Mononuclear cell (primary cell): ENCODE results near the gene TNK1. TPM values are rescaled to one million over a fixed set of nuclear protein-coding genes. Genes with fewer than 3 reads are reported as not detected.

Source experiments
- H3K27me3 ChIP-seq: 2 replicates; pipeline ENCODE4 v1.6.0; 2011; ENCODE audit warnings: low read length, control low read depth; ENCODE audit not compliant: insufficient read depth
- H3K4me1 ChIP-seq: 2 replicates; pipeline ENCODE4 v1.5.1; 2011; ENCODE audit warnings: mild to moderate bottlenecking, low read length, control low read depth; ENCODE audit not compliant: insufficient read depth
- H3K4me3 ChIP-seq: 2 replicates; pipeline ENCODE4 v1.5.1; 2011; ENCODE audit warnings: mild to moderate bottlenecking, low read length, moderate library complexity
- H3K9me3 ChIP-seq: 2 replicates; pipeline ENCODE4 v1.5.1; 2011; ENCODE audit warnings: low read depth, mild to moderate bottlenecking, control low read depth, low read length
- total RNA-seq: library from RNA; depleted of rRNA; stranded (reverse); fragments of >200 nt; gene quantifications from one replicate; pipeline ENCODE4 v1.2.3, GENCODE V29; 2012

The TNK1 gene
- total RNA-seq, 1 donor: 5.5 TPM

DNA sequence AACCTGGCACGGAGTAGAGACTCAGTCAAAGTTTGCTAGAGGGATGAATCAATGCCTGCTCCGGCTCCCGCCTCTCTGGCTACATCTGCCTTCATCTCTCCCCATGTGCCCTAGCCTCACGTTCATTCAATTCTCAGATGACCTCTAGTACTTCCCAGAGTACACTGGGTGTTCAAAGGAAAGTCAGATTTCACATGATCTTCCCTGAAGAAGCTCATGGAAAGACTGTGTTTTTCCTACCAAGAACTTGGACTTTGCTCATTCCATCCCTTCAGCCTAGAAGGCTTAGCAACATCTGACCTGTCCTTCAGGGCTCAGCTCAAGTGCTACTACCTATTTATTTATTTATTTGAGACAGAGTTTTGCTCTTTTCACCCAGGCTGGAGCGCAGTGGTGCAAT is 11.1 kb upstream of the TNK1 start:
- no peaks in the 10 kb centered on the region for H3K27me3 ChIP-seq
- no peaks in the 10 kb centered on the region for H3K9me3 ChIP-seq
- H3K4me1 ChIP-seq: no peaks in the 10 kb centered on the region
- H3K4me3 ChIP-seq: no peak overlapping the region

DNA sequence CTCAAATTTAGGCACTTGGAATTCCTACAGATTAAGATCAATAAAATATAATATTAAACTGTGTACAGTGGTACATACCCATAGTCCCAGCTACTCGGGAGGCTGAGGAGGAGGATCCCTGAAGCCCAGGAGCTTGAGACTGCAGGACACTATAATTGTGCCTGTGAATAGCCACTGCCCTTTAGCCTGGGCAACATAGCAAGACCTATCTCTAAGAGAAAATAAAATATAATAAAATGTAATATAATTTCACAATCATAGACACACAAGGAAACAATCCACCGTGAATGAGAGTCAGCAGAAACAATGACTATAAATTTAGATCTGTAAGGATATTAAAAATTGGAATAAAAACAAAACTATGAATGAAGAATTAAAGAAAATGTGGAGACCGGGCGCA is 10.0 kb upstream of the TNK1 start:
- Histone ChIP-seq H3K4me3 (no peak overlapping the region), H3K9me3 (no peaks in the 10 kb centered on the region), H3K4me1 (no peaks in the 10 kb centered on the region), H3K27me3 (no peaks in the 10 kb centered on the region)

DNA sequence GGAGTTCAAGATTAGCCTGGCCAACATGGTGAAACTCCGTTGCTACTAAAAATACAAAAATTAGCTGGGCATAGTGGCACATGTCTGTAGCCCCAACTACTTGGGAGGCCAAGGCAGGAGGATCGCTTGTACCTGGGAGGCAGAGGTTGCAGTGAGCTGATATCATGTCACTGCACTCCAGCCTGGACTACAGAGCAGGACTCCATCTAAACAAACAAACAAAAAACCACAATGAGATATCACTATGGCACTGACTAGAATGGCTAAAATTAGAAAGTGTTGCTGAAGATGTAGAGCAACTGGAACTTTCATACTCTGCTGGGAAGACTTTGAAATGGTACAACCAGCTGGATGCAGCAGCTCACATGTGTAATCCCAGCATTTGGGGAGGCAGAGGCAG is 6.5 kb upstream of the TNK1 start:
- H3K27me3 ChIP-seq: peaks cover 4% of the 10 kb centered on the region
- no peaks in the 10 kb centered on the region for H3K9me3 ChIP-seq
- H3K4me1 ChIP-seq: no peaks in the 10 kb centered on the region
- H3K4me3 ChIP-seq: no peak overlapping the region

DNA sequence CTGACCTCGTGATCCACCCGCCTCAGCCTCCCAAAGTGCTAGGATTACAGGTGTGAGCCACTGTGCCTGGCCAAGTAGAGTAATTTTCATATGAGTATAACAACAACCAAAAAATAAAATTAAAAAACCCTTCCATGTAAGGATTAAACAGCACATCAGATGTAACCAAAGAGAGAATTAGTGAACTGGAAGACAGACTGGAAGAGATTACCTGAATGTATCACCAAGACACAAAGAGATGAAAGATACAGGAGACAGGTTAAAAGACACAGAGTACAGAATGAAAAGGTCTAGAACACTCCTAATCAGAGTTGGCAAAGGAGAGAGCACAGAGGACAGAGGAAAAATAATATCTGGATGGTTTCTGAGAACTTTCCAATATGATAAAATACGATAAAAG is 1.8 kb upstream of the TNK1 start:
- peaks cover 8% of the 10 kb centered on the region for H3K4me1 ChIP-seq
- peaks cover 38% of the 10 kb centered on the region for H3K27me3 ChIP-seq
- H3K9me3 ChIP-seq: no peaks in the 10 kb centered on the region
- H3K4me3 ChIP-seq: no peak overlapping the region

DNA sequence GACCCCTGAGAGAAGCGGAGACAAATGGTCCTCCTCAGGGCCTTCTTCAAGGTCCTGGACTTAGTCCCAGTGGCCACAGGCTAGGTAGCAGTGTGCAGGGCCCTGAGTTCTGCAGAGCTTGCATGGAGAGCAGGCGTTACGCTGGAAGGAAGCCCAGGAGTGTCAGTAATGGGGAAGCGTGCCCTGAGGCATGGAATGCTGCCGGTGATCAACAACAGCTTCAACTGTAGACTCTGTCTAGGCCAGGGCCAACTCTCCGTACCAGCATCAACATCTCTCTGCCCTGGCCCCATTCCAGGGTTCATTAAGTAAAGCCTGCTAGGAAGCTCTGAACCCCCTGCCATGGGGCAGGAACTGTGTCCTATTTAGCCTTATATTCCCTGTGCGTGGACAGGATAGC is 568 bp upstream of the TNK1 start:
- Histone ChIP-seq H3K4me1 (peaks cover 15% of the 10 kb centered on the region), H3K27me3 (peaks cover 38% of the 10 kb centered on the region), H3K4me3 (no peak overlapping the region), H3K9me3 (no peaks in the 10 kb centered on the region)

DNA sequence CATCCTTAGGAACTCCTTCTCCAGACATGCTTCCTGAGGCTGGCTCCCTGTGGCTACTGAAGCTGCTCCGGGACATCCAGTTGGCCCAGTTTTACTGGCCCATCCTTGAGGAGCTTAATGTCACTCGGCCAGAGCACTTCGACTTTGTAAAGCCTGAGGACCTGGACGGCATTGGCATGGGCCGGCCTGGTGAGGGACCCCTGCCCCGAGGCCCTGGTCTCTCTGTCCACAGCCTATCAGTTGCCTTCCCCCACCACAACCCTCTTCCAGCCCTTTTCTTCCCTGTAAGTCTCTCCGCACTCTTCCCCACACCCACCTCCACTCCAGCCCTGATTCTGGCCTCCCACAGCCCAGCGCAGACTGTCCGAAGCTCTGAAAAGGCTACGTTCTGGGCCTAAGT is 2.0 kb downstream of the TNK1 start:
- peaks cover 38% of the 10 kb centered on the region for H3K27me3 ChIP-seq
- H3K9me3 ChIP-seq: no peaks in the 10 kb centered on the region
- no peak overlapping the region for H3K4me3 ChIP-seq
- peaks cover 15% of the 10 kb centered on the region for H3K4me1 ChIP-seq

DNA sequence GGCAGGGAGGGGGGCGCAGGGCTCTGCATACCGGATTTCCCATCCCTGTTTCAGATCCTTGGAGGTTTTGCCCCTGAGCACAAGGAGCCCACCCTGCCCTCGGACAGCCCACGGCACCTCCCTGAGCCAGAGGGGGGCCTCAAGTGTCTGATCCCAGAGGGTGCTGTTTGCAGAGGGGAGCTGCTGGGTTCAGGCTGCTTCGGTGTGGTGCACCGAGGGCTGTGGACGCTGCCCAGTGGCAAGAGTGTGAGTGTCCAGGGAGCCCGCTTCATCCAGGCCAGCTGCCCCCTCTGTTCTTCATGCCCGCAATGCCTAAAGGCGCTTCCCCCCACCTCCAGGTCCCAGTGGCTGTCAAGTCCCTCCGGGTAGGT is 2.5 kb downstream of the TNK1 start:
- no peaks in the 10 kb centered on the region for H3K9me3 ChIP-seq
- H3K27me3 ChIP-seq: peaks cover 38% of the 10 kb centered on the region
- peaks cover 15% of the 10 kb centered on the region for H3K4me1 ChIP-seq
- H3K4me3 ChIP-seq: no peak overlapping the region

DNA sequence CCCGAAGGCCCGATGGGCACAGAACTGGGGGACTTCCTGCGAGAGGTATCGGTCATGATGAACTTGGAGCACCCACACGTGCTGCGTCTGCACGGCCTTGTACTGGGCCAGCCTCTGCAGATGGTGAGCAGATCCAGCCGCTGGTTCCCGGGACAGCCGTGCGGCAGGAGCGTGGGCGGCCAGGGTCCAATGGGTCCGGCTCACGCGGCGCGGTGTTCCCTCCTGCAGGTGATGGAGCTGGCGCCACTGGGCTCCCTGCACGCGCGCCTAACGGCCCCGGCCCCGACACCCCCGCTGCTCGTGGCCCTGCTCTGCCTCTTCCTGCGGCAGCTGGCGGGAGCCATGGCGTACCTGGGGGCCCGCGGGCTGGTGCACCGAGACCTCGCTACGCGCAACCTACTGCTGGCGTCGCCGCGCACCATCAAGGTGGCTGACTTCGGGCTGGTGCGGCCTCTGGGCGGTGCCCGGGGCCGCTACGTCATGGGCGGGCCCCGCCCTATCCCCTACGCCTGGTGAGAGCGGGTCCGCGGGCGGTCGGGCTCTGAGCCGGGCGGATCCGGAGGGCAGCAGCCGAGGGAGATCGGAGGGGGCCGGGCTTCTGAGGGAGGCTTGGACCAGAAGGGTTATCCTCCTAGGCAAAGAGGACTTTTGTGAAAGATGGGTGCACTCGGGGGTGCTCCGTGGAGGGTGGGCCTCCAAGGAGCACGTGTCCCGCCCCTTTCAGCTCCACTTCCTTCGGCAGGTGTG is 3.0 kb downstream of the TNK1 start:
- Histone ChIP-seq H3K4me1 (peaks cover 15% of the 10 kb centered on the region), H3K4me3 (peak overlapping the region; percentile 39), H3K9me3 (no peaks in the 10 kb centered on the region), H3K27me3 (peaks cover 38% of the 10 kb centered on the region)

DNA sequence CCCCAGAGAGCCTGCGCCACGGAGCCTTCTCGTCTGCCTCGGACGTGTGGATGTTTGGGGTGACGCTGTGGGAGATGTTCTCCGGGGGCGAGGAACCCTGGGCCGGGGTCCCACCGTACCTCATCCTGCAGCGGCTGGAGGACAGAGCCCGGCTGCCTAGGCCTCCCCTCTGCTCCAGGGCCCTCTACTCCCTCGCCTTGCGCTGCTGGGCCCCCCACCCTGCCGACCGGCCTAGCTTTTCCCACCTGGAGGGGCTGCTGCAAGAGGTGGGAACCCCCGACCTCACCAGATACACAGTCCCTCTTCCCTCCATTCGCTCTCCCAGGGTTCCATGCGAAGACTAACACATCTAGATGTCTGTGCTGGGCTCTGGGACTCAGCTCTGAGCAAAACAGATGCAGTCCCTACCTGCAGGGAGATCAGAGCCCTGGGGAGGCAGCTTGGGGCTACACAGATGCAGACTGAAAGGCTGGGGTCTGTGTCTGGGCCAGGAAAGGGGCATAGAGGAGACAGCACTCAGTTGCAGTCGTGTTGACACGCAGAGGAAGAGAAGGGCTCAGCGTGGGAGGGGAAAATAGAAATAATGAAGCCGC is 3.7 kb downstream of the TNK1 start:
- peak overlapping the region; percentile 39 for H3K4me3 ChIP-seq
- peaks cover 15% of the 10 kb centered on the region for H3K4me1 ChIP-seq
- no peaks in the 10 kb centered on the region for H3K9me3 ChIP-seq
- peaks cover 32% of the 10 kb centered on the region for H3K27me3 ChIP-seq

DNA sequence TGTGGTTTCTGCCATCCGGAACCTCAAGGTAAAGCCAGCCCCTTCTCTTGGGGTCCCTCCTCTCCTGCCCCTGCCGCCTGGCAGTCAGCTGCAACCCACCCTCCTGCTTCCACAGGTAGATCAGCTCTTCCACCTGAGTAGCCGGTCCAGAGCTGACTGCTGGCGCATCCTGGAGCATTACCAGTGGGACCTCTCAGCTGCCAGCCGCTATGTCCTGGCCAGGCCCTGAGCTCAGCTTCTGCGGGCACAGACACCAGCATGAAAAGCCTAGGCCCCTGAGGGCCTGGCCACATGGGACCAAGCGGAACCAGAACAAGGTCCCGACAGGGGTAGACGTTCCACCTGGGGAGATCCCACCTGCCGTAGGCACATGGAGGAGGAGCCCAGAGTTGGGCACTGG is 8.0 kb downstream of the TNK1 start:
- Histone ChIP-seq H3K4me3 (no peak overlapping the region), H3K9me3 (no peaks in the 10 kb centered on the region), H3K4me1 (peaks cover 26% of the 10 kb centered on the region), H3K27me3 (no peaks in the 10 kb centered on the region)

DNA sequence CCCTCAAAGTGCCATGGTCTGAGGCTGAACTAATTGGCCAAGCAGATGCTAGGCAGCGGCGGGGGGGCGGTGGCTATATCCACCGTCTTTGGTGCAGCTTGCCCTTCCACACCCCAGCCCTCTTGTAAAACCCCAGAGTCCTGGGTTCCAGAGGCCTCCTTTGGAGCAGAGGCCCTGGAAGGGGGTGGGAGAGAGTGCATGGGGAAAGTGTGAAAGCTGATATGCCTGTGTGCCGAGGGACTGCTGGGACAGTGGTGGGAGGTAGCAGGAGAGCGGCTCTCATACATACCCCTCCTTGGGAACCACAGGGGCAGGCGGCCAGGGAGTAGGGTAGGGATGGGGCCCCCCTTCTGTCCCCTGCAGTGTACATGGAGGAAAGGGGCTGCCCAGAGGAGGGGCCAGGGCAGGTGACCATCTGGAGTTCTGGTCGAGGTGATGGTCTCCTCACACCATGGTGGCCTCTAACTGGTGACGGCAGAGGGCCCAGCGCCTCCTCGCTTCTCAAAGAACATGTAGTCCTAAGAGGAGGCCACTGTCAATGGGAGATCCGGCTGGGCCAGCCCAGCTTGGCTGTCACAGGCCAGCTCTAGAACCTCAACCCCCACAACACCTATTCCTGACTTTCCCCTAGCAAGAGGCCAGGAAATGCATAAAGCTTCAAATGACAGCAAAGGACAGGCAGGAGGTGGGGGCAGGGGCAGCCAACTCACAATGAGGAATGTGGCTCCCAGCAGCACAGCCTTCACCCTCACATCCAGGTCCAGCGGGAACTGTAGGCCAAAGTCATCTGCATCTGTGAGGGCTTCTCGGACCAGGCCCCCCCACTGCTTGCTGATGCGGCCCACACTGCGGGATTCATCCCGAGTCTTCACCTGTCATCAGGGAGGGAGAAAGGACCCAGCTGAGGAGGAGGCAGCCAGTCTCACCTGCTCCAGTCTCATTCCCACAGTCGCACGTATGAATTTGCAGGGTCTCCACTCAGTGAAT is 9.3 kb downstream of the TNK1 start:
- Histone ChIP-seq H3K4me1 (peaks cover 23% of the 10 kb centered on the region), H3K9me3 (no peaks in the 10 kb centered on the region), H3K4me3 (no peak overlapping the region), H3K27me3 (no peaks in the 10 kb centered on the region)

DNA sequence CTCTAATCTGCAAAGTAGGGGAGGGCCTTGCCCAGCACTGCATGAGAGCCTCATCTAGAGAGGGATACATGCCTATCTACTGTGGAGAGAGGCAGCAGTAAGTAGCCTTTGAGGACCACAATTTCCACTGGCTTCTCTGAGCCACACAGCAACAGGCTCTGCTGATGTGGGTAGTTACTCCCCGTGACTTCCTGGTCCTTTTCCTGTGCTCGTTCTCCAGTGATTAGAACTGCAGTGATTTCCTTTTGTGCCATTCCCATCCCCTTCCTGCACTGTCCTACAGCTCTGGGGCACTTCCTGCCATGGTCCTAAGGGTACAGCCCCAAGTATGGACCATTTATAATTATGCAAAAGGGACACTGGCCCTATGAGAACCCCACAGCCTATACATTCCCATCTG is 10.4 kb downstream of the TNK1 start:
- Histone ChIP-seq H3K9me3 (no peaks in the 10 kb centered on the region), H3K4me1 (peaks cover 24% of the 10 kb centered on the region), H3K4me3 (no peak overlapping the region), H3K27me3 (no peaks in the 10 kb centered on the region)

DNA sequence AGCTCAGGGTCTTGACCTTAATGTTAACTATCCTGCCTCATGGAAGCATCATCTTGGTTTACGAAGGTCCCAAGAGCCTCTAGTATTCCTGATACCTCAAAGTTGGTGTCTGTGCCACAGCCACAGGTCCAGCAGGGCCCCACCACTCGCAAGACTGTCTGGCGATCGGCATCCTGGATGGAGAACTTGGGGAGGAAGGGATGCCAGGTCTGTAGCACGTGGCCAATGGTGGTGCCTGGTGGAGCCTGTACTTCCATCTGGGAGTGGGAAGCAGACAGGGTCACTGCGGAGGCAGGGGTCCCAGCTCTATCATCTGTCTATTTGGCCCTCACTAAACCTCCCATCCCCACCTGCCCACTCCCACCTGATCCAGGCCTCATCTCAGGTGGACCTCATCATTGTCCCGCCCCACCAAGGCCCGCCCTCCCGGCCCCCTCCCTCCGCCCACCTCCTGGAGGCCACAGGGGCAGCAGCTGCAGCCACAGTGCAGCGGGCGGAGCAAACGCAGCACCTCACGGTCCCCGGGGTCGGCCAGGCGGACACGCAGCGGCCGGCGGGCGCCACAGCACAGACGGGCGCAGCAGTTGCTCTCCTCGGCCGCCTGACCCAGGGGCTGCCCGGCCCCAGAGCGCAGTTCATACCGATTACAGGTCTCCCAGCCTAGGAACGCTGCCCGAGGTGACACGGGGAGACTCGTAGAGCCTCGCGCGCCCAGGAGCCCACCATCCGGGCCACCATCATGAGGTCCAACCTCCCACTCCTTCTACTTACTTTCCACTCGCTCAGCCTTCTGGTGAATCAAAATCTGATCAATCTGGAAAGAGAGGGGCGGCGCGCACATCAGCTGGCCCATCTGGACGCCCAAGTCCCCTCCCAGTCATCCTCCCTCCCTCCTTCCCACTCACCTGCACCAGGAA is 12.1 kb downstream of the TNK1 start:
- Histone ChIP-seq H3K4me1 (peaks cover 24% of the 10 kb centered on the region), H3K4me3 (peak overlapping the region; percentile 70)

DNA sequence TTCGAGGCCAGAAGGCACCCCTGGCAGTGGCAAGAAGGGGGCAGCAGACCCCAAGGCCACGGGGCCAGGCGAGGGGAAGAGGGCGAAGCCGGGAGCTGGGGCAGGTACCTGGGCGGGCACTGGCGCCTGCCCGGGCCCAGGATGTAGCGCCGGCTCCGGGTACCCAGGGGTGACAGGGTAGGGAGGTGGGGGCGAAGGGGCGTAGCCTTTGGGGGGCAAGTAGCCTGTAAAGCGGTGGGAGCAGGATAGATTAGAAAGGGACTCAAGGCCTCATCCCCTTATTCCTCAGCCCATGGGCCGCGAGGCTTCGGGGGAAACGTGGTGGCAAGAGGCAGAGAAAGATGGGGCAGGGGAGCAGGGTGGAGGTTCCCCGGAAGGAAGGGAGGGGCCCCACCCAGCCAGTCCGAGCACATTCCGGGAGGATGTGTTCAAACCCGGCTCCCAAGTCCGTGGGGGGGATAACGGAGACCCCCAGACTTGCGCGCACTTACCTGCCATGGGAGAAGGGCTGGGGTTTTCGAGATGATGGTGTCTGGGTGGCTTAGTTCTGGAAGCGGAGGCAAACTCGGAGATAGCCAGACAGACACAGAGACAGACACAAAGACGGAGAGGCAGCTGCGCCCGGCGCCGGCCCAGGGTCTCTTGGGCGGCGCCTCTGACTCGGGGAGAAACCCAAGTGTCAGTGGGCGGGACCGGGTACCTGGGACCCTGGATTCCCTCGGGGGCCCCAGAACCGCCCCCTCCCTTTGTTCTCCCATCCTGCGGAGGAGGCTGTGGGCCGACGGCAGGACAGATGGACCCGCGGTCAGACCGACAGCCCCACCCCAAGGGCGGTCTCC is 12.9 kb downstream of the TNK1 start:
- Histone ChIP-seq H3K27me3 (no peaks in the 10 kb centered on the region), H3K9me3 (no peaks in the 10 kb centered on the region), H3K4me1 (peaks cover 24% of the 10 kb centered on the region), H3K4me3 (peak overlapping the region; percentile 70)

More for the DNA sequence above, 12.1 kb downstream of the TNK1 start:
- Histone ChIP-seq H3K27me3 (no peaks in the 10 kb centered on the region), H3K9me3 (no peaks in the 10 kb centered on the region)
